Subcutaneous adipose tissue (tissue), 4 donors: ENCODE measurements around the gene CD300C. TPM values are rescaled to one million over a fixed set of nuclear protein-coding genes. Genes with fewer than 3 reads are reported as not detected.

Source experiments
- CTCF ChIP-seq: fragments of 450-650 bp; IDR thresholded peaks from one replicate; pipeline ENCODE4 v1.5.1; 2016; ENCODE audit warnings: low read depth, mild to moderate bottlenecking, control low read depth, antibody characterized with exemption, moderate library complexity
- total RNA-seq, 4 donors: library from RNA; depleted of rRNA; stranded (reverse); fragments of >200 nt; gene quantifications; one replicate each; pipeline ENCODE4 v1.1.0, GENCODE V29; 2016

The CD300C gene
- total RNA-seq, 4 donors from 2014 or later, result 0.65 to 4.0 (median 2.5) TPM

DNA sequence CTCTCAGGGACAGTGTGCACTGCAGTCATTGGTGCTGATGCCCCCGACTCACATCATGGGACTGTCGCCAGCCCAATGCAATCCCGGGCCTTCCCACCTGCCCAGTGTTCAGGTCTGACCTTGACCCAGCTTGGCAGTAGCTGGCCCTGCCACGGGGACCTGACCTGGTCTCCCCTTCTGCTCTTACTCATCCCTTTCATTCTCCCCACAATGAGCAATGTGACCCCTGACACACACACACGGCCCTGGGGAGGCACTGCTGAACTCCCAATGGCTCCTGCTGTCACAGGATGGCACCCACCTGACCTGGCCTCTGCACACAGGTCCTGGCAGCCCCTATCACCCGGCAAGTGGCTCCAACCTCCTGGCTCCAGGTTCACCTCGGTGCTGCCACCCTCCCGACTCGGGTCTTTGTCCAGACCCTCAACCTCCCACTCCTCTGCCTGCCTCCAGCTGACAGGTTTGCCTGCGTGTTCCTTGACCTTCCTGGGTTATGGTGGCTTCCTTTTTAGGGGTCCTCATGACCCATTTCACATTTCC is 6.6 kb downstream of the CD300C start:
- TF ChIP-seq CTCF, result no peak

GRCh38 chr17:74536890-74537289 is 9.0 kb downstream of the CD300C start:
- TF ChIP-seq CTCF, result no peak

DNA sequence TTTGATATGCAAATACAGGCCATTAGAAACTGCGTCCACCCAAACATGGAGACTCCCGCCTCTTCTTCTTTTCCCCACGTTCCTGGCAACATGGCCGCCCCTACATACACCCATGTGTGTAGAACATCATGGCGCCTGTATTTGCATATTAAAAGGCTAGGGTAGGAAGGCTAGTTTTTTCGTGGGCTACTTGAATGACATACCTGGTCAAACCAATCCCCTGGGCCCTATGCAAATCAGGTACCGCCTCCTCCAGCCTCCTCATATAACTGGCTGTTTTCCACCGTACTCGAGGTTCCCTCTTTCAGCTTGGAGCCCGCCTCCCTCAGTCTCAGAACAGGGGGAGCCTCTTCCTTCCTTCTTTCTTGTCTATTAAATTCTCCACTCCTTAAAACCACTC is 13.8 kb downstream of the CD300C start:
- TF ChIP-seq CTCF, result no peak

- TF ChIP-seq CTCF, result no peak
These were observed 14.6 kb downstream of the CD300C start, which contains the start of gene CD300LB for GRCh38 chr17:74531231-74531761. Gene CD300LB, minus strand, starts transcription at chr17:74531475. Its CDS starts 125 bp downstream, at chr17:74531350.

- no peak for TF ChIP-seq CTCF
These were observed 15.1 kb downstream of the CD300C start for GRCh38 chr17:74530831-74531150.

DNA sequence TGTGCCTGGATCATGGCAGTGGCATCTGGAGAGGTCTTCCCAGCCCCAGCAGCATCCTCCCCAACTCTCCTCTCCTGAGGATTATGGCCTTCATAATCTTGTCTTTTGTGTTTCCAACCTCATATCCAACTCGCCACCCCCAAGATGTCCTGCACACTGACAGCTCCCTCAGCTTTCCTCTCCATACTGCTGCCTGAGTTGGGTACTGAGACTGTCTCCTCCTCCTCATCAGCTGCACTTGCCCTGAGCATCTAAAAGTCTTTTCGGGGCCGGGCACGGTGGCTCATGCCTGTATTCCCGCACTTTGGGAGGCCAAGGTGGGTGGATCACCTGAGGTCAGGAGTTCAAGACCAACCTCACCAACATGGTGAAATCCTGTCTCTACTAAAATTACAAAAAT is 16.7 kb downstream of the CD300C start:
- no peak for TF ChIP-seq CTCF

GRCh38 chr17:74528491-74529199 is 17.3 kb downstream of the CD300C start:
- TF ChIP-seq CTCF, result no peak
